Type B pancreatic cell (in vitro differentiated cells): ENCODE results near the gene NSD2. TPM values are rescaled to one million over a fixed set of nuclear protein-coding genes. Genes with fewer than 3 reads are reported as not detected.
A peak's percentile ranks its signal among the peaks of the same experiment; 100 is the strongest.

Source experiments
- DNase-seq: peaks from one replicate; pipeline ENCODE4 v3.0.0; 2021; ENCODE audit warnings: mixed read lengths; ENCODE audit not compliant: unreplicated experiment; ENCODE audit errors: extremely low spot score
- H3K27ac Mint-ChIP-seq: 2 replicates; pipeline ENCODE4 v1.8.0; 2021; ENCODE audit warnings: mild to moderate bottlenecking, mixed read lengths
- H3K27me3 Mint-ChIP-seq: 2 replicates; pipeline ENCODE4 v1.8.0; 2021; ENCODE audit warnings: mixed read lengths
- H3K36me3 Mint-ChIP-seq: 2 replicates; pipeline ENCODE4 v1.8.0; 2021; ENCODE audit warnings: mixed read lengths
- H3K4me1 Mint-ChIP-seq: one replicate; pipeline ENCODE4 v1.8.0; 2021; ENCODE audit warnings: mixed read lengths; ENCODE audit not compliant: unreplicated experiment
- H3K4me3 Mint-ChIP-seq: 2 replicates; pipeline ENCODE4 v1.8.0; 2021; ENCODE audit warnings: mild to moderate bottlenecking, mixed read lengths
- H3K9me3 Mint-ChIP-seq: 2 replicates; pipeline ENCODE4 v1.8.0; 2021; ENCODE audit warnings: mixed read lengths
- total RNA-seq: library from RNA; stranded (reverse); gene quantifications from 2 replicates; pipeline ENCODE4 v1.2.1, GENCODE V29; 2021; ENCODE audit warnings: low replicate concordance
- TF ChIP-seq, protein P1 (sequence below): fragments of 200-600 bp; sonication (generic); conservative IDR thresholded peaks from 2 replicates; pipeline ENCODE4 v1.5.0; 2021; ENCODE audit warnings: antibody characterized with exemption, mild to moderate bottlenecking

Gene NSD2
- total RNA-seq, 1 donor from 2014 or later: 156 TPM

- Mint-ChIP-seq H3K27ac (no peak overlapping the region), H3K4me1 (peaks cover 3% of the 10 kb centered on the region), H3K4me3 (no peak overlapping the region), H3K27me3 (no peaks in the 10 kb centered on the region), H3K9me3 (no peaks in the 10 kb centered on the region), H3K36me3 (peaks cover 4% of the 10 kb centered on the region)
- DNase-seq: peak; percentile 71
- TF ChIP-seq, protein P1, sequence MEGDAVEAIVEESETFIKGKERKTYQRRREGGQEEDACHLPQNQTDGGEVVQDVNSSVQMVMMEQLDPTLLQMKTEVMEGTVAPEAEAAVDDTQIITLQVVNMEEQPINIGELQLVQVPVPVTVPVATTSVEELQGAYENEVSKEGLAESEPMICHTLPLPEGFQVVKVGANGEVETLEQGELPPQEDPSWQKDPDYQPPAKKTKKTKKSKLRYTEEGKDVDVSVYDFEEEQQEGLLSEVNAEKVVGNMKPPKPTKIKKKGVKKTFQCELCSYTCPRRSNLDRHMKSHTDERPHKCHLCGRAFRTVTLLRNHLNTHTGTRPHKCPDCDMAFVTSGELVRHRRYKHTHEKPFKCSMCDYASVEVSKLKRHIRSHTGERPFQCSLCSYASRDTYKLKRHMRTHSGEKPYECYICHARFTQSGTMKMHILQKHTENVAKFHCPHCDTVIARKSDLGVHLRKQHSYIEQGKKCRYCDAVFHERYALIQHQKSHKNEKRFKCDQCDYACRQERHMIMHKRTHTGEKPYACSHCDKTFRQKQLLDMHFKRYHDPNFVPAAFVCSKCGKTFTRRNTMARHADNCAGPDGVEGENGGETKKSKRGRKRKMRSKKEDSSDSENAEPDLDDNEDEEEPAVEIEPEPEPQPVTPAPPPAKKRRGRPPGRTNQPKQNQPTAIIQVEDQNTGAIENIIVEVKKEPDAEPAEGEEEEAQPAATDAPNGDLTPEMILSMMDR: no peak
Measured at GRCh38 chr4:1985780-1986577, 114.8 kb downstream of the NSD2 start.

DNA sequence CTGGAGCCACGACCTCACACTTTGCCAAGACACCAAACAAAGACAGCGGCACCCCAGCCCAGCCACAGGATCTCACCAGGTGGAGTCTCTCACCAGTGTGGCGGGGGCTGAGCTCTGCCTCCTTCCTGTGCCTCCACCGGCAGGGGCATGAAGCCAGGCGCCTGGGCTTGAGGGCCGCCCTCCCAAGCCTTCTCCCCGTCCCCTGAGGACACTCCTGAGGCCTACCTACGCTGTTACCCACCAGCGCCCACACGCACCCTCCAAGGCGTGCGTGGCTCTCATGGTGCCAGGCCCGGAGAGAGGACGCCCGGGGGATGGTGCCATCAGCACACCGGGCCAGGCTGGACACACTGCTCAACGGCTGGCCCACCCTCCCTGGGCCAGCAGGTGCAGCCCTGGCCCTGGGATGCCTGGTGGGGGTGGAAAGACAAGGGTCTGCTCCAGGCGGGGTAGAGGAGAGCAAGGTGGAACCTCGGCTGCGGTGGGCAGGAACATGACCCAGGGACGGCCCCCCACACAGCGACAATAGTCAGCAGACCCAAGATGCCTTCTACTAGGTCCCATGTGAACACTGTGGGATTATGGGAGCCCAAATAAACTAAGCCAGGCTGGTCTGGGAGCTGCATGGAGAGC is 115.5 kb downstream of the NSD2 start:
- H3K36me3 Mint-ChIP-seq: peaks cover 4% of the 10 kb centered on the region
- H3K27me3 Mint-ChIP-seq: no peaks in the 10 kb centered on the region
- H3K9me3 Mint-ChIP-seq: no peaks in the 10 kb centered on the region

GRCh38 chr4:1987296-1987695 is 116.1 kb downstream of the NSD2 start:
- no peaks in the 10 kb centered on the region for H3K4me1 Mint-ChIP-seq
- no peaks in the 10 kb centered on the region for H3K27me3 Mint-ChIP-seq
- TF ChIP-seq, protein P1: no peak
- DNase-seq: peak; percentile 64
- H3K36me3 Mint-ChIP-seq: peaks cover 4% of the 10 kb centered on the region
- no peak overlapping the region for H3K4me3 Mint-ChIP-seq
- H3K27ac Mint-ChIP-seq: no peak overlapping the region
- no peaks in the 10 kb centered on the region for H3K9me3 Mint-ChIP-seq

More for the DNA sequence above, 115.5 kb downstream of the NSD2 start:
- peak; percentile 52 for DNase-seq
- TF ChIP-seq, protein P1: no peak
- H3K27ac Mint-ChIP-seq: no peak overlapping the region
- no peaks in the 10 kb centered on the region for H3K4me1 Mint-ChIP-seq
- no peak overlapping the region for H3K4me3 Mint-ChIP-seq

DNA sequence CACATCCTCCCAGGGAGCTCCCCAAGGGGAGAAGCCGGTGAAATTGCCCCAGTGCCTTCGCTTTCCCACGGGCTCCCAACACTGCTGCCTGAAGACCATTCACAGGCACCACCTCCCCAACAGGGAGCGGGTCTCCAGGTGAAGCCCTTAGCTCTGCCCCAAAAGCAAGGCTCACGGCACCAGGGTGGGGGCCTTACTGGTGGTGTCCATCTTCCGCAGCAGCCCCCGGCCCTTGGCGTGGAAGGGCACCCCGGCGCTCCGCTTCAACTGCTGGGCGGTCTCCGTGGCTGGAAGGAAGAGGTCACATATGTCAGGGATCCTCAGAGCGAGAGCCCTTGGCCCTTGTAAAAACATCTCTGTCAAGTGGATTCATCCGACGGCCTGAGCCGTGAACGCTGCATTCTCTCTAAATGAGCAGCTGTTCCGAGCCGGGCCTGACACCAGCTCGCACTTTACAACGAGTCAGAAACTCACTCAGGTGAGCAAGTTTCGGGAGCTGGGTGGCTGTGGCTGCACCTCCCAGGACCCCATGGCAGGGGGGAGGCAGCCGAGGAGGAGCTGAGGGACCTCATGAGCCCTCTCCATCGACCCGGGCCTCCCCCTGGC is 116.6 kb downstream of the NSD2 start:
- Mint-ChIP-seq H3K4me1 (no peaks in the 10 kb centered on the region), H3K4me3 (no peak overlapping the region), H3K36me3 (peaks cover under 1% of the 10 kb centered on the region), H3K27ac (no peak overlapping the region), H3K27me3 (no peaks in the 10 kb centered on the region), H3K9me3 (no peaks in the 10 kb centered on the region)
- TF ChIP-seq, protein P1: no peak
- DNase-seq: peak; percentile 63

DNA sequence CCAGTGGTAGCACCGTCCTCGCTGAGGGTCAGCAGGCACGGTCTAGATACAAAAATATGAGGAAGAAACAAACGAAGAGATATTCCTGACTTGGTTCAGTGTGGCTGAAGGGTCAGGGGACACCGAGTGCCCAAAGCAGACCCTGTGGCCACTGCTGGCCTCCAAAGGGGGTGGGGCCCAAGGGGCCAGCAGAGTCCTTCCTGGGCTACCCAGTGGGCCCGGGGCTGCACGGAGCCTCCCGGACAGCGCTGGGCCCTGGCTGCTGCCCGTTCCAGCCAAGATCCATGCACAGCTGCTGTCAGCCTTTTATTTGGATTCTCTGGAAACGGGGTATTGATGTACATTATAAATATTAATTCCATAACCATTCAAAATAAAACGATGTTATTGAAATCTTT is 117.1 kb downstream of the NSD2 start:
- Mint-ChIP-seq H3K4me3 (no peak overlapping the region), H3K36me3 (no peaks in the 10 kb centered on the region), H3K27ac (no peak overlapping the region), H3K9me3 (no peaks in the 10 kb centered on the region), H3K4me1 (no peaks in the 10 kb centered on the region), H3K27me3 (no peaks in the 10 kb centered on the region)
- TF ChIP-seq, protein P1: no peak
- no peak for DNase-seq
